Astrocyte of the cerebellum (primary cell): ENCODE data around the gene TARBP2.

Experiments
- DNase-seq: peaks from one replicate; pipeline ENCODE4 v3.0.0-alpha.2; 2011; ENCODE audit warnings: low read depth
- H3K4me3 ChIP-seq: 2 replicates; pipeline ENCODE4 v1.5.1; 2011; ENCODE audit warnings: mild to moderate bottlenecking, low read depth, low read length, moderate library complexity
- in situ Hi-C: cut with HindIII; loops from 2 replicates; pipeline ENCODE4 v1.10.0; 2017; ENCODE audit warnings: low sequenced_read_pairs
- TF ChIP-seq, protein P1 (sequence below): IDR thresholded peaks from 2 replicates; pipeline ENCODE4 v1.5.1; 2012; ENCODE audit warnings: low read length, low read depth, moderate library complexity, mild to moderate bottlenecking; ENCODE audit errors: missing control alignments

TARBP2 gene

DNA sequence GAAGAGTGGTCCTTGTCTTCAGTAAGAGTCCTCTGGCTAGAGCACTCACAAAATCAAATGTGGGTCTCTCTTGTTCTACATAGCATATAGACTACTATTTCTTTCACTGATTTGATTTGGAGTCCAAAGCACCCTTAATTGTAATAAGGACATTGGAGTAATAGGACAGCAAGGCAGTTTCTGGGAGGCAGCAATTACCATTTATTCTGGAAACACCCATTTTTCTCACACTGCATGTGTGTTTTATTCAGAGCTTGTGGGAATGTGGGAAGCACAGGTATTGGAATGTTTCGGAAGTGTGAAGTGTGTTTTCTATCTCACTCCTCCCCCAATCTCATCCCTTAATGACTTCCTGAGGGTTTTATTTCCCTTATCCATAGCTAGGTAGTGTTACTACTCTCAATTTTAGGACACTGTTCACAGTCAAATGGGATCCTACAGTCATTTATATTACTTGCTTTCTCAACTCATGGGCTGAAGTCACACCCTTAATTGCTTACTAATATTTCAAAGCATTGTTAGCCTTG is 29.0 kb upstream of the TARBP2 start:
- no peak overlapping the region for H3K4me3 ChIP-seq
- in situ Hi-C loops, result no loop called here
- TF ChIP-seq, protein P1, sequence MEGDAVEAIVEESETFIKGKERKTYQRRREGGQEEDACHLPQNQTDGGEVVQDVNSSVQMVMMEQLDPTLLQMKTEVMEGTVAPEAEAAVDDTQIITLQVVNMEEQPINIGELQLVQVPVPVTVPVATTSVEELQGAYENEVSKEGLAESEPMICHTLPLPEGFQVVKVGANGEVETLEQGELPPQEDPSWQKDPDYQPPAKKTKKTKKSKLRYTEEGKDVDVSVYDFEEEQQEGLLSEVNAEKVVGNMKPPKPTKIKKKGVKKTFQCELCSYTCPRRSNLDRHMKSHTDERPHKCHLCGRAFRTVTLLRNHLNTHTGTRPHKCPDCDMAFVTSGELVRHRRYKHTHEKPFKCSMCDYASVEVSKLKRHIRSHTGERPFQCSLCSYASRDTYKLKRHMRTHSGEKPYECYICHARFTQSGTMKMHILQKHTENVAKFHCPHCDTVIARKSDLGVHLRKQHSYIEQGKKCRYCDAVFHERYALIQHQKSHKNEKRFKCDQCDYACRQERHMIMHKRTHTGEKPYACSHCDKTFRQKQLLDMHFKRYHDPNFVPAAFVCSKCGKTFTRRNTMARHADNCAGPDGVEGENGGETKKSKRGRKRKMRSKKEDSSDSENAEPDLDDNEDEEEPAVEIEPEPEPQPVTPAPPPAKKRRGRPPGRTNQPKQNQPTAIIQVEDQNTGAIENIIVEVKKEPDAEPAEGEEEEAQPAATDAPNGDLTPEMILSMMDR, result no peak
- no peak for DNase-seq

DNA sequence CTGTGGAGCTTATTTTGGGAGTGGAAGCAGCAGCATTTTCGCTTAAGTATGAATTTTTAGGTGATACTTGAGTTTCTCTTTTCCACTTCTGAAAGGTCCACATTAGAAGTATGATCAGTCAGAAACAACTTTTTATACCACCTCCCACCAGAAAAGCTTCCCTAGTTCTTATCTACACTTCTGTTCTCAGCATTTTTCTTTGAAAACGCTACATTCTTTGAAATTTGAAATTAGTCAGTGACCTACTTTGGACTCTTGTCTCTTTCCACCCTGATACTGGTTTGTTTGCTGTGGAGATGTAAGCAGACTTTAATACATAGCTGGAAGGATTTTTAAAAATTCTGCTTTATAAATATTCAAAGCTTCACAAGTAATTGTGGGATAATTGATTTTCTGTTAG is 27.0 kb upstream of the TARBP2 start:
- TF ChIP-seq, protein P1, result no peak
- DNase-seq, result no peak
- in situ Hi-C loops, result no loop called here
- no peak overlapping the region for H3K4me3 ChIP-seq

DNA sequence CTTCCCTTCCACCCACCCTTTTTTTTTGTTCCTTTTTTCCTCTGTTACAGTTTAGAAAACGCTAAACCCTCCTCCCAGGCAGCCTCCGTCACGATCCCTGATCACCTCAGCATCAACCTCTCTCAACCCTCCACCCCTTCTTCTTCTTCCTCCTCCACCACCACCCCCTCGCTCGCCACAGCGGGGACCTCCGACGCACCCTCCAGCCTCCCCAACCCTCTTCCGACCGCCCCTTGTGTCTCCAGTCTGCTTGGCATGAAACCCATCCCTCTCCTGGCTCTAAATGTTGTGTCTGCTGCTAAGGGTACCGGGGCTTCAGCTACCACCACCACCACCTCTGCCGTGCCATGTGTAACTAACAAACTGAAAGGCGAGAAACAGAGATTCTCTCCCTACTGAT is 26.3 kb upstream of the TARBP2 start:
- DNase-seq, result no peak
- H3K4me3 ChIP-seq, result no peak overlapping the region
- TF ChIP-seq, protein P1, result no peak
- in situ Hi-C loops, result no loop called here

DNA sequence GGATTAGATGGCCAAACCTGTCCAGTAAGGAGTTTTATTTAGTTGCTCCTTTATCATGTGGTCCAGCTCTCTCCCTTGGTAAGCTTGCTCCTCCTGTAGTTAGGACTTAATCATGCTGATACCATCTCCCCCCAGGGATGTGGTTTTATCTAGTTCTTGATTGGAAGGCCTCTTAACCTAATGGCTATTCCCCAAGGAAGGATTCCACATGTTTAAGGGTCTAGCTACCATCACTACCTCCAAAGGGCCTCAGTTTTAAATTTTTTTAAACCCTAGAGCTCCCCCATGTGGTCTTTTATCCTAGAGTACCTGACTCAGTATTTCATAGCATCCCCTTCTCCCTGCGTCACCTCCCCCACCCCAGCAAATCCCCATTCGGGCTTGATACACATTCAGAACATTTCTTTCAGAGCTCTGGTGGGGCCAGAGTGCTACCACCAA is 24.3 kb upstream of the TARBP2 start:
- in situ Hi-C loops, result no loop called here

DNA sequence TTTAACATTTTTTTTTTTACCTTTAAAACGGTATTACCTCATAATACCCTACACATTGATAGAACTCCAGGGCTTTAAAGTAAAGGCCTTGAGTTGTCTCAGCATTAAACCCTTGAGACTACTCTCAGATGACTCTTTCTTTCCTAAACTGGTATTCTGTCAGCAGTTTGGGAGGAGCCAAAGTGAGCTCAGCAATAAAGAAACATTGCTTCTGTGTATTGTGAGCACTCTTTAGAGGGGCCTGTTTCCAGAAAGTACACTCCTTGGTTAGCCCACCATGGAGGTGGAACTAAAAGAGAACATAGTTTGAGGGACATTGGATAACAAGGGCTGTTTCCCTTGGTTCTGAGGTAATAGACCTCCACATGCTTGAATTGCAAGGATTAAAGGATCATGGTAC is 22.2 kb upstream of the TARBP2 start:
- TF ChIP-seq, protein P1, result no peak
- in situ Hi-C loops, result no loop called here

More for the DNA sequence above, 24.3 kb upstream of the TARBP2 start:
- no peak overlapping the region for H3K4me3 ChIP-seq
- TF ChIP-seq, protein P1, result peak; percentile 33
- no peak for DNase-seq

DNA sequence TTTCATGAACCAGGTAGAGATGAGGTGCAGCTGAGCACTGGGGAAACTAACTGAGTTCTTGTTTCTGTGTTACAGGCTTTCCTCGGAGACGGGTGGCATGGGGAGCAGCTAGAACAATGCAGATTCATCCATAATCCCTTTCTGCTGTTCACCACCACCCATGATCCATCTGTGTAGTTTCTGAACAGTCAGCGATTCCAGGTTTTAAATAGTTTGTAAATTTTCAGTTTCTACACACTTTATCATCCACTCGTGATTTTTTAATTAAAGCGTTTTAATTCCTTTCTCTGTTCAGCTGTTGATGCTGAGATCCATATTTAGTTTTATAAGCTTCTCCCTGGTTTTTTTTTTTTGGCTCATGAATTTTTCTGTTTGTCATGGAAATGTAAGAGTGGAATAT is 21.8 kb upstream of the TARBP2 start:
- no peak for DNase-seq
- no peak overlapping the region for H3K4me3 ChIP-seq
- TF ChIP-seq, protein P1, result no peak
- in situ Hi-C loops, result no loop called here

More for the DNA sequence above, 22.2 kb upstream of the TARBP2 start:
- DNase-seq, result no peak
- no peak overlapping the region for H3K4me3 ChIP-seq
